GM12878 (cell line): ENCODE measurements around the gene UIMC1. TPM values are rescaled to one million over a fixed set of nuclear protein-coding genes. Genes with fewer than 3 reads are reported as not detected.

Source experiments
- ATAC-seq: fragments of 200-7000 bp; cut with Tn5 transposase; 3 replicates; pipeline ENCODE4 v1.9.1; 2020; ENCODE audit warnings: mild to moderate bottlenecking, moderate library complexity
- BruUV-seq: library from RNA; stranded (reverse); fragments of 400-500 nt; replicated peaks from 2 replicates; lab custom pipeline; 2021; lab: Mats Ljungman, UMichigan
- CTCF ChIA-PET: fragments of 300-600 bp; sonication (Branson Sonifier 250); formaldehyde crosslinking; extraction: SDS; loops from one replicate; lab custom pipeline; 2021; ENCODE audit warnings: inconsistent platforms; lab: Yijun Ruan, JAX
- POLR2A ChIA-PET: fragments of 350-600 bp; formaldehyde crosslinking; extraction: SDS; loops from one replicate; lab custom pipeline; 2021; ENCODE audit warnings: inconsistent platforms; lab: Charles Lee
- RAD21 ChIA-PET: fragments of 300-600 bp; sonication (Branson Sonifier 250); formaldehyde crosslinking; loops from one replicate; lab custom pipeline; 2023; ENCODE audit warnings: antibody characterized with exemption; ENCODE audit not compliant: unreplicated experiment; lab: Charles Lee
- SMC1A ChIA-PET: fragments of 300-600 bp; sonication (Branson Sonifier 250); formaldehyde crosslinking; loops from one replicate; lab custom pipeline; 2023; ENCODE audit not compliant: unreplicated experiment, uncharacterized antibody; lab: Charles Lee
- DNase-seq: peaks from one replicate; pipeline ENCODE4 v3.0.0-alpha.2; 2011; ENCODE audit warnings: low read depth, low spot score
- FAIRE-seq: peaks from 3 replicates; lab custom pipeline; 2011; peaks lifted over from hg19 to GRCh38; lab: Jason Lieb, UNC
- H2AFZ ChIP-seq: 2 replicates; pipeline ENCODE4 v1.6.0; 2011; ENCODE audit warnings: low read depth, low read length, control low read depth; ENCODE audit not compliant: control insufficient read depth
- H3K27ac ChIP-seq: 2 replicates; pipeline ENCODE4 v1.5.1; 2011; ENCODE audit warnings: control low read depth; ENCODE audit not compliant: control insufficient read depth, insufficient read depth
- H3K27me3 ChIP-seq, 2 experiments: replicated peaks in 1 of 2; 2 replicates each; pipeline versions ENCODE4 v1.6.0 to v1.6.1; 2011; ENCODE audit warnings: low read length in 1 of 2; ENCODE audit not compliant: control insufficient read depth in 2 of 2, insufficient read depth in 2 of 2
- H3K36me3 ChIP-seq, 2 experiments: 2 replicates each; pipeline ENCODE4 v1.5.1; 2011; ENCODE audit warnings: low read length in 1 of 2; ENCODE audit not compliant: control insufficient read depth in 2 of 2, insufficient read depth in 2 of 2
- H3K4me1 ChIP-seq: 2 replicates; pipeline ENCODE4 v1.6.1; 2011; ENCODE audit warnings: mild to moderate bottlenecking, low read length, moderate library complexity, mixed read lengths; ENCODE audit not compliant: control insufficient read depth, insufficient read depth
- H3K4me2 ChIP-seq: 2 replicates; pipeline ENCODE4 v1.6.0; 2011; ENCODE audit warnings: control low read depth; ENCODE audit not compliant: control insufficient read depth, insufficient read depth
- H3K4me3 ChIP-seq: fragments of 200-600 bp; sonication (generic); 2 replicates; pipeline ENCODE4 v1.5.1; 2016
- H3K79me2 ChIP-seq: 2 replicates; pipeline ENCODE4 v1.6.0; 2011; ENCODE audit warnings: low read length; ENCODE audit not compliant: control insufficient read depth, insufficient read depth
- H3K9ac ChIP-seq: 2 replicates; pipeline ENCODE4 v1.8.0; 2011; ENCODE audit warnings: low read length, control low read depth, mixed read lengths; ENCODE audit not compliant: control insufficient read depth, insufficient read depth
- H3K9me3 ChIP-seq: replicated peaks from 3 replicates; pipeline ENCODE4 v1.5.1; 2011; ENCODE audit warnings: mild to moderate bottlenecking, low read length; ENCODE audit not compliant: control insufficient read depth, insufficient read depth
- H4K20me1 ChIP-seq: 2 replicates; pipeline ENCODE4 v1.6.0; 2011; ENCODE audit not compliant: control insufficient read depth, insufficient read depth
- BHLHE40 ChIP-seq, 2 experiments: fragments of 450-650 bp in 1 of 2; IDR thresholded peaks; 2 replicates each; pipeline ENCODE4 v1.6.1; 2011 to 2017; ENCODE audit warnings: low read depth in 2 of 2, borderline replicate concordance in 1 of 2, improper control_type of control experiment in 1 of 2, low read length in 1 of 2, mild to moderate bottlenecking in 1 of 2
- BMI1 ChIP-seq: fragments of 450-650 bp; IDR thresholded peaks from 2 replicates; pipeline ENCODE4 v1.6.1; 2016; ENCODE audit warnings: mild to moderate bottlenecking, moderate library complexity, borderline replicate concordance
- CBX3 ChIP-seq: fragments of 200-600 bp; sonication (generic); IDR thresholded peaks from 2 replicates; pipeline ENCODE4 v1.6.1; 2016; ENCODE audit warnings: low read depth, borderline replicate concordance
- CBX5 ChIP-seq: sonication (generic); IDR thresholded peaks from 2 replicates; pipeline ENCODE4 v1.6.1; 2016; ENCODE audit warnings: low read depth, moderate library complexity, mild to moderate bottlenecking, inconsistent platforms
- EGR1 ChIP-seq, 2 experiments: IDR thresholded peaks; 1 replicate in 1 of 2; 2 replicates in 1 of 2; pipeline ENCODE4 v1.6.1; 2011 to 2012; ENCODE audit warnings: low read depth in 2 of 2, low read length in 2 of 2, borderline replicate concordance in 1 of 2, mild to moderate bottlenecking in 1 of 2, moderate library complexity in 1 of 2
- ELK1 ChIP-seq: IDR thresholded peaks from 2 replicates; pipeline ENCODE4 v1.6.1; 2012; ENCODE audit warnings: low read depth, low read length, improper control_type of control experiment
- FOXM1 ChIP-seq: IDR thresholded peaks from 2 replicates; pipeline ENCODE4 v1.6.1; 2012; ENCODE audit warnings: low read depth, mild to moderate bottlenecking, inconsistent platforms, low read length, moderate library complexity
- HDAC2 ChIP-seq: fragments of 200-600 bp; sonication (generic); IDR thresholded peaks from 2 replicates; pipeline ENCODE4 v1.6.1; 2017
- MYC ChIP-seq: IDR thresholded peaks from 2 replicates; pipeline ENCODE4 v1.6.1; 2011; ENCODE audit warnings: mild to moderate bottlenecking, low read length, moderate library complexity, inconsistent platforms; ENCODE audit not compliant: insufficient read depth, insufficient replicate concordance, insufficient read length, severe bottlenecking
- PAX8 ChIP-seq: fragments of 450-650 bp; IDR thresholded peaks from 2 replicates; pipeline ENCODE4 v1.6.1; 2017; ENCODE audit warnings: mild to moderate bottlenecking, moderate library complexity
- POLR2AphosphoS5 ChIP-seq: IDR thresholded peaks from 2 replicates; pipeline ENCODE4 v1.6.1; 2011; ENCODE audit warnings: mild to moderate bottlenecking, low read length, inconsistent platforms
- RB1 ChIP-seq: fragments of 450-650 bp; formaldehyde crosslinking; IDR thresholded peaks from 2 replicates; pipeline ENCODE4 v1.6.1; 2017; ENCODE audit warnings: mild to moderate bottlenecking, borderline replicate concordance
- RELA ChIP-seq: fragments of 450-650 bp; IDR thresholded peaks from 2 replicates; pipeline ENCODE4 v1.8.0; 2014; ENCODE audit warnings: borderline replicate concordance; ENCODE audit not compliant: partially characterized antibody
- RUNX3 ChIP-seq: IDR thresholded peaks from 2 replicates; pipeline ENCODE4 v1.6.1; 2012; ENCODE audit warnings: low read length, inconsistent platforms
- SP1 ChIP-seq: IDR thresholded peaks from one replicate; pipeline ENCODE4 v1.6.1; 2011; ENCODE audit warnings: low read depth, low read length
- WGBS: methylation state at CpG from one replicate; pipeline ENCODE4 v1.1.6; 2016; ENCODE audit warnings: low lambda C conversion rate; ENCODE audit not compliant: insufficient replicate concordance, insufficient coverage; ENCODE audit errors: missing lambda C conversion rate; 5-methylcytosine and 5-hydroxymethylcytosine counted together
- in situ Hi-C: fragments of 300-500 bp; cut with MboI; formaldehyde crosslinking; loops from 9 replicates; pipeline ENCODE4 v1.14.3; 2018; ENCODE audit warnings: mixed read lengths
- intact Hi-C: fragments of 100-400 bp; cut with micrococcal nuclease; formaldehyde crosslinking; loops from one replicate; pipeline ENCODE4 v1.14.2; 2022; ENCODE audit not compliant: unreplicated experiment
- polyA plus RNA-seq, 11 experiments: library from polyadenylated mRNA; depleted of rRNA in 4 of 11; unstranded in 6 of 11; stranded (reverse) in 5 of 11; fragments of >200 nt; fragmentation: Nextera tagmentation in 4 of 11; fragmentation: Illumina TruSeq in 1 of 11; extraction: Ambion mirVana in 4 of 11; extraction: Trizol in 1 of 11; gene quantifications; 1 replicate in 1 of 11; 2 replicates in 10 of 11; pipeline versions ENCODE4 v1.2.1 to v1.2.3, GENCODE V29; 2011 to 2016; ENCODE audit warnings: inconsistent platforms in 2 of 11, missing spikeins in 2 of 11, low read depth in 1 of 11
- total RNA-seq, 4 experiments: library from RNA; depleted of rRNA in 3 of 4; stranded (reverse); fragments of >200 nt in 3 of 4; fragmentation: Illumina TruSeq in 1 of 4; extraction: Trizol in 1 of 4; gene quantifications; 2 replicates each; pipeline versions ENCODE4 v1.2.1 to v1.2.3, GENCODE V29; 2013 to 2021
- TF ChIP-seq, protein P1 (sequence below): fragments of 450-650 bp; IDR thresholded peaks from 2 replicates; pipeline ENCODE4 v1.6.1; 2017; ENCODE audit warnings: mild to moderate bottlenecking, low read depth, inconsistent platforms; ENCODE audit not compliant: poor library complexity, severe bottlenecking
- TF ChIP-seq, protein P2 (sequence below): fragments of 450-650 bp; IDR thresholded peaks from 2 replicates; pipeline ENCODE4 v1.6.1; 2017; ENCODE audit warnings: mild to moderate bottlenecking

UIMC1 gene
- total and polyA plus RNA-seq, 10 of the 15 experiments (the other 5 are each of a cell fraction or from before 2014, with no cell fraction given): 16.2 to 51.4 (median 32.7) TPM

DNA sequence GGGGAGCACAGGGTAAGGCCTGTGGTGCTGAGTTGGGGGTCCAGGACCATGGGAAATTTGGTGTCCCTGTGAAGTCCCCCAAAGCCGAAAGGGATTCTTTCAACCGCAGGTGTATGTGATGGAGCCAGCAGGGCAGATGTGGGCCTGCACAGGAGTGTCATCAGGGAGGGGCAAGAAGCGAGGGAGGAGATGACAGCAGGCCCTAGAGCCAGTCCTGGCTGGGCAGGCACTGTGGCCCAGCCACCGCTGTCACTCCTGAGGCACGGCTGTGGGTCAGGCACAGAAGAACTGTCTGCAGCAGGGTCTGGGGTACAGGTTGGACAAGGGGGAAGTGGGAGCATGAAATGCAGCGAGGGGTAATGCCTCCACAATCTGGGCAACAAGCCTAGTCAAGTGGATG lies 112.3 kb downstream of the UIMC1 start:
- ChIA-PET SMC1A (no interaction called here), POLR2A (no interaction called here), RAD21 (no interaction called here), CTCF (no interaction called here)
- Histone ChIP-seq H3K9ac (no peak overlapping the region), H3K27me3 (no peaks in the 10 kb centered on the region; a peak in 2 of 4 replicates), H3K4me2 (no peak overlapping the region), H4K20me1 (no peaks in the 10 kb centered on the region), H2AFZ (no peak overlapping the region), H3K9me3 (no peaks in the 10 kb centered on the region), H3K36me3 (no peaks in the 10 kb centered on the region), H3K79me2 (no peaks in the 10 kb centered on the region), H3K4me3 (no peak overlapping the region), H3K4me1 (no peaks in the 10 kb centered on the region), H3K27ac (no peak overlapping the region)
- ATAC-seq: no peak
- TF ChIP-seq CBX5 (no peak), SP1 (no peak), HDAC2 (no peak), MYC (no peak), POLR2AphosphoS5 (no peak), BMI1 (no peak), RB1 (no peak), FOXM1 (no peak), ELK1 (no peak), RUNX3 (no peak), PAX8 (no peak), EGR1 (IDR thresholded peaks at IDR 0.05; ENCODE audit: borderline replicate concordance in 1 of 2, low read depth in 2 of 2, low read length in 2 of 2) (no peak), BHLHE40 (IDR thresholded peaks at IDR 0.05; ENCODE audit: borderline replicate concordance in 1 of 2, low read depth in 2 of 2, low read length in 1 of 2) (no peak), CBX3 (no peak), RELA (no peak)
- TF ChIP-seq, protein P1, sequence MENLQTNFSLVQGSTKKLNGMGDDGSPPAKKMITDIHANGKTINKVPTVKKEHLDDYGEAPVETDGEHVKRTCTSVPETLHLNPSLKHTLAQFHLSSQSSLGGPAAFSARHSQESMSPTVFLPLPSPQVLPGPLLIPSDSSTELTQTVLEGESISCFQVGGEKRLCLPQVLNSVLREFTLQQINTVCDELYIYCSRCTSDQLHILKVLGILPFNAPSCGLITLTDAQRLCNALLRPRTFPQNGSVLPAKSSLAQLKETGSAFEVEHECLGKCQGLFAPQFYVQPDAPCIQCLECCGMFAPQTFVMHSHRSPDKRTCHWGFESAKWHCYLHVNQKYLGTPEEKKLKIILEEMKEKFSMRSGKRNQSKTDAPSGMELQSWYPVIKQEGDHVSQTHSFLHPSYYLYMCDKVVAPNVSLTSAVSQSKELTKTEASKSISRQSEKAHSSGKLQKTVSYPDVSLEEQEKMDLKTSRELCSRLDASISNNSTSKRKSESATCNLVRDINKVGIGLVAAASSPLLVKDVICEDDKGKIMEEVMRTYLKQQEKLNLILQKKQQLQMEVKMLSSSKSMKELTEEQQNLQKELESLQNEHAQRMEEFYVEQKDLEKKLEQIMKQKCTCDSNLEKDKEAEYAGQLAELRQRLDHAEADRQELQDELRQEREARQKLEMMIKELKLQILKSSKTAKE: no peak
- TF ChIP-seq, protein P2, sequence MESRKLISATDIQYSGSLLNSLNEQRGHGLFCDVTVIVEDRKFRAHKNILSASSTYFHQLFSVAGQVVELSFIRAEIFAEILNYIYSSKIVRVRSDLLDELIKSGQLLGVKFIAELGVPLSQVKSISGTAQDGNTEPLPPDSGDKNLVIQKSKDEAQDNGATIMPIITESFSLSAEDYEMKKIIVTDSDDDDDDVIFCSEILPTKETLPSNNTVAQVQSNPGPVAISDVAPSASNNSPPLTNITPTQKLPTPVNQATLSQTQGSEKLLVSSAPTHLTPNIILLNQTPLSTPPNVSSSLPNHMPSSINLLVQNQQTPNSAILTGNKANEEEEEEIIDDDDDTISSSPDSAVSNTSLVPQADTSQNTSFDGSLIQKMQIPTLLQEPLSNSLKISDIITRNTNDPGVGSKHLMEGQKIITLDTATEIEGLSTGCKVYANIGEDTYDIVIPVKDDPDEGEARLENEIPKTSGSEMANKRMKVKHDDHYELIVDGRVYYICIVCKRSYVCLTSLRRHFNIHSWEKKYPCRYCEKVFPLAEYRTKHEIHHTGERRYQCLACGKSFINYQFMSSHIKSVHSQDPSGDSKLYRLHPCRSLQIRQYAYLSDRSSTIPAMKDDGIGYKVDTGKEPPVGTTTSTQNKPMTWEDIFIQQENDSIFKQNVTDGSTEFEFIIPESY: no peak
- DNase-seq: no peak
- no peak for FAIRE-seq
- no TSS peak for BruUV-seq
- 58% methylated on average over 6 of the region's 6 CpGs for WGBS
- intact Hi-C loops: no loop called here
- in situ Hi-C loops: no loop called here
